Stimulated activated CD4-positive, alpha-beta T cell treated with anti-CD3 and anti-CD28 coated beads, Interleukin-1b, Interleukin-23, amount 100 ng/mL, for 48 hours (primary cell): Measurements from ENCODE around the gene MYOM3.

Experiments used
- DNase-seq: peaks from one replicate; pipeline ENCODE4 v3.0.0-alpha.2; 2020

MYOM3 gene

GRCh38 chr1:24138476-24139221 is 26.7 kb upstream of the MYOM3 start:
- no peak for DNase-seq

DNA sequence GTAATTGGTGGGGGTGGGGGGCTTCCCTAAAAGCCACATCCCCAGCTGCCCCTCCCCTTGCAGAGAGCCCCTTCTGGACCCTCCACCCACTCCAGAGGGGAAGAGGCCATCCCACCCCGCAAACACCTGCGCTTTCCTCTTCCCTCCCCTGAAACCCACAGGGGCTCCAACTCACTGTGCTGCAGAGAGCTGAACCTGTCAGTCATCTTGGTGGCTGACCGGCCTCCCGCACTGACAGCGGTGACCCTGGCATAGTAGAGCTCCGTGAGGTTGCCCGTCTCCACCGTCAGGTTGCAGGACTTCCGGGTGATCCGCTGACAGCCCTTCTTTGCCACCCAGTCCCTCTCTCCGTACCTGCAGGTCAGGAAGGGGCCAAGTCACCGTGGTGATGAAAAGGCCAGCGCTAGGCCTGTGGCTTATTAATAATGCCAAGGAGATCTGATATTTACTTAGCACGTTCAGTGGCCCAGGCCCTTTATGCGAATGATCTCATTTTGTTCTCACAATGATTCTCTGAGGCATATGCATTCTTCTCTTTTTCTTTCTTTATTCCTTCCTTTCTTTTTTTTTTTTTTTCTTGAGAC is 25.1 kb upstream of the MYOM3 start:
- DNase-seq, result no peak

- no peak for DNase-seq
Measured at GRCh38 chr1:24134376-24134775, 22.4 kb upstream of the MYOM3 start.

DNA sequence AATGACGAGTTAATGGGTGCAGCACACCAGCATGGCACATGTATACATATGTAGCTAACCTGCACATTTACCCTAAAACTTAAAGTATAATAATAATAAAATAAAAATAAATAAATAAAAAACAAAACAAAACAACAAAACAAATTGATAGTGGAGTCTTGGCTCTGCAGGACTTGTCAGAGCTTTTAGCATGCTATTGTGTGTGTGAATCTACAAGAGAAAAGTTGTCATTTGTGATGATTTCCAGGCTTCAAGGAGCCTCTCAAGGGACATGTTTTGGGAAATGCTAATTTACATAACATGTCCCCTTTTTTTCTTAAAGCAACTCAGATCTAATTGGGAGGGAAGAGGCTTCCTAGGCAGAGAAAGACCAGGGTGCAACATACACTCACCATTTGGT is 21.9 kb upstream of the MYOM3 start:
- DNase-seq, result no peak

- no peak for DNase-seq
Measured at GRCh38 chr1:24130385-24130784, 18.4 kb upstream of the MYOM3 start.

- DNase-seq, result no peak
Measured at GRCh38 chr1:24127801-24128363, 15.9 kb upstream of the MYOM3 start.

DNA sequence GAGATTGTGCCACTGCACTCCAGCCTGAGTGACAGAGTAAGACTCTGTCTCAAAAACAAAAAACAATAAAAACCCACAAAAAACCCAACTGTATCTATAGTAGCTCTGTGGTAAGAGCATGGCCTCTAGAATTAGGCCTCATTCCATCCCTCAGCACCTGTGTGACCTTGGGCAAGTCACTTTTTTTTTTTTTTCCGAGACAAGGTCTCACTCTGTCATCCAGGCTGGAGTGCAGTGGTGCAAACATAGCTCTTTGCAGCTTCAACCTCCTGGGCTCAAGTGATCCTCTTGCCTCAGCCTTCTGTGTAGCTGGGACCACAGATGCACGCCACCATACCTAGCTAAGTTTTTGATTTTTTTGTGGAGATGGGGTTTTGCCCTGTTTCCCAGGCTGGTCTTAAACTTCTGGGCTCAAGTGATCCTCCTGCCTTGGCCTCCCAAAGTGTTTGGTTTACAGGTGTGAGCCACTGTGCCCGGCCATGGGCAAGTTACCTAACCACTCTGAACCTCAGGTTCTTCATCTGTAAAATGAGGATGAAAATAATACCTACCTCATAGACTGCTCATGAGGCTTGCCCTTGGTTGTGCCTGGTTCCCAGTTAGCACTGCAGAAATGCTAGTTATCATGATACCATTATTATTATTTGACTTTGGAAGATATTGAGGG is 15.3 kb upstream of the MYOM3 start:
- no peak for DNase-seq

DNA sequence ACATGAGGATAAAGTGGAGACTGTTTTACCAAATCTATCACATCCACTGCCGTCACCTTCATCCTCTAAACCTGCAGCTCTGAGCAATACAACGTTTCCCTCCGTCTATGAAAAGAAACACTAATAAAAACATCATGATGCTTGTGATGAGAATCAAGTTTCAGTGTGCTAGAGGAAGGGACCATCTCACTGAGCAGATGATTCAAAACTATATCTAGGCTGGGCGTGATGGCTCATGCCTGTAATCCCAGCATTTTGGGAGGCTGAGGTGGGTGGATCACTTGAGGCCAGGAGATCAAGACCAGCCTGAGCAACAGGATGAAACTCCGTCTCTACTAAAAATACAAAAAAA is 14.7 kb upstream of the MYOM3 start:
- no peak for DNase-seq

- DNase-seq, result peak; percentile 16
Measured at GRCh38 chr1:24126018-24126671, 14.2 kb upstream of the MYOM3 start.

DNA sequence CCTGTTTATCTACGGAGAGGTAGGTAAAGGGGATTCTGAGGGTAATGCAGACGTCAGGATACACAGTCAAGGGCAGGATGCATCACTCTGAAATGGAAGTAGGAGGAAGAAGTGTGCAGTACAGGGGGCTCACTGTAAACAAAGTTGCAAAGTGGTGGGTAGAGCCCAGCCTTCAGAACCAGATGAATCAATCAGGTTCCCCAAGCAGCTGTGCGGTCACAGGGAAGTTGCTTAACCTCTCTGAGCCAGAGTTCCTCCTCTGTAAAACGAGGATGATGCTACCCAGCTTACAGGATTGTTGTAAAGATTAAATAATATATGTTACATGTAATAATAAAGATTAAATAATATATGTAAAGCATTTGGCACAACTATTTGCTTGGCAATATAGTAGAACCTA is 13.5 kb upstream of the MYOM3 start:
- DNase-seq, result no peak

- DNase-seq, result no peak
Measured at GRCh38 chr1:24124980-24125379, 13.0 kb upstream of the MYOM3 start.

- no peak for DNase-seq
Measured at GRCh38 chr1:24123611-24124010, 11.7 kb upstream of the MYOM3 start.

- DNase-seq, result no peak
Measured at GRCh38 chr1:24122776-24123175, 10.8 kb upstream of the MYOM3 start.

GRCh38 chr1:24121406-24121805 is 9.5 kb upstream of the MYOM3 start:
- no peak for DNase-seq

DNA sequence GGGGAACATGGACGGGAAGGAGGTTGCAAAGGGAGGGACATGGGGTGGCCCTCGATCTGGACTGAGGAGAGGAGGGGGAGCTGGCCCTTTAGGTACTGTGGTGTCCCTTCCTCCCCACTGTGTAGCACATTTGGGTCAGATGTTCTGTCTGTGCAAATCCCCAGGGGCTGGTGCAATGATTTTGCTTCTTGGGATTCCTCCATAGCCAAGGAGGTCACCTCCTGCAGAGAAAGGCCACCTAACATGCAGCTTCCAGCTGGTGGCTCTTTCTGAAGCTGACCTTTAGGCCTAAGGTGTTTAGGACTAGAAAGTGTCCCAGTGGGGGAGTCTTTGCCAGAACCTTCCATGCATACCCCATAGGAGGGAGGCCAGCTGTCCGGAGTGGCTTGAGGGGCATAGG is 9.0 kb upstream of the MYOM3 start:
- no peak for DNase-seq

- DNase-seq, result no peak
Measured at GRCh38 chr1:24119859-24120756, 8.2 kb upstream of the MYOM3 start.

DNA sequence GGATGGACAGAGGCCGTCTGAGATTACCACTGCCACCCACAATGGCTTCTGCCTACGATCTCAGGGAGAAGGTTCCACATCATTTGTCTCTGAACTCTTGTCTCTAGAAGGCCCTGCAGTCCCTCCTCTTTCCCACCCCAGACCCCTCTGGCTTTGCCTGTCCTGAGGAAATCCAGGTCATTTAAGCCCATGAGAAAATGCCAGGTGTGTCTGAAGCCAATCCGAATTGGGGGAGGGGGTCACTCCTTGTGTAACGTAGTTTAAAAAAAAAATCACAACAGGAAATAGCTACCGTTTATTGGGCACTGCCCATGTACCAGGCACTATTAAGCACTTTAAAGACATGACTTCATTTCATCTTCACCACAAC is 7.5 kb upstream of the MYOM3 start:
- DNase-seq, result no peak

DNA sequence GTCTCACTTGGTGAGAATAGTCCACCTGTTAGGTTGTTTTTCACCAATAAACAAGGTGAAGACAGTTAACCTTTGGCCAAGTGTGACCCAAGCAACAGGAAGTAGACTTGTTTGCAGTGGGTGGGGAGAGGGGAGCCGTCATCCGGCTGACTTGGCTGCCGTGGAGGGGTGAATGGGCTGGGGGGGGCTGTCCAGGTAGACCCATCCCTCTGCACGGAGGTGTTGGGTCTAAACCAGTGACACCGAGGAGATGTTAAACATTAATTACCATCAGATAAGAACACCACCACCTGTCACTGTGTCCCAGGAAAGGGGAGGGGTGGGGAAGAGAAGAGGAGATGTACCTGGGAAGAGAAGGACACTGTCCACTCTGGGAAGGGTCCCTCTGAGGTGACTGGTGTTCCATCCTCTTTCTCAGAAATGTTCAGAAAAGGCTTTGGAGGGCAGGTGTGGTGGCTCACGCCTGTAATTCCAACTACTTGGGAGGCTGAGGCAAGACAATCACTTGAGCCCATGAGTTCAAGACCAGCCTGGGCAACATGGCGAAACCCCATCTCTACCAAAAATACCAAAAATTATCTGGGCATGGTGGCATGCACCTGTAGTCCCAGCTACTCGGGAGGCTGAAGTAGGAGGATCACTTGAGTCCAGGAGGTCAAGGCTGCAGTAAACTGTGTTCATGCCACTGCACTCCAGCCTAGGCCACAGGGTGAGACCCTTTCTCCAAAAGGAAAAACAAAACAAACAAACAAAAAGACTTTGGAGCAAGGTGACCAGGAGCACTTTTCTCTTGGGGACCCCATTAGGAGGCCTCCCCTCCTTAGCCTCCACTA is 6.7 kb upstream of the MYOM3 start:
- DNase-seq, result no peak

DNA sequence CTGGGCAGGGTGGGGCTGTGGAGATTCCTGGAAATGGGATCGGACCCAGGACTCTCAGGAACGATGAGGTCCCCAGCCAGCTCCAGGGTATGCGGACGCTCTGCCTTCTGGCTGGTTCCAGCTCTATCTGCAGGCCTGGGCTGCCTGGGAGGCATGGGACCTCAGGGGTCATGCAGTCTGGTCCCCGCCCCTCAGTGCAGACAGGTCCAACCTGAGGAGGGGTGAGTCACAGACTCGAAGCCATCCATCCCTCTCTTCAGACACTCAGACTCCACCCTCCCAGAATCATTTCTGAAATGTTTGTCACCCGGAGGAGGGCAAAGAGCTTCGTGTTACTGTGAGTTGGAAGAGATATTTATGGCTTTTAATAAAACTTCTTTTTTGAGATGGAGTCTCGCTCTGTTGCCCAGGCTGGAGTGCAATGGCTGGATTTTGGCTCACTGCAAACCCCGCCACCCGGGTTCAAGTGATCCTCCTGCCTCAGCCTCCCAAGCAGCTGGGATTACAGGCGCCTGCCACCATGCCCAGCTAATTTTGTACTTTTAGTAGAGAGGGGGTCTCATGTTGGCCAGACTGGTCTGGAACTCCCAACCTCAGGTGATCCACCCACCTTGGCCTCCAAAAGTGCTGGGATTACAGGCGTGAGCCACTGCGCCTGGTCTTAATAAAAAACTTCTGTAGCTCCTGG is 5.9 kb upstream of the MYOM3 start:
- DNase-seq, result no peak

DNA sequence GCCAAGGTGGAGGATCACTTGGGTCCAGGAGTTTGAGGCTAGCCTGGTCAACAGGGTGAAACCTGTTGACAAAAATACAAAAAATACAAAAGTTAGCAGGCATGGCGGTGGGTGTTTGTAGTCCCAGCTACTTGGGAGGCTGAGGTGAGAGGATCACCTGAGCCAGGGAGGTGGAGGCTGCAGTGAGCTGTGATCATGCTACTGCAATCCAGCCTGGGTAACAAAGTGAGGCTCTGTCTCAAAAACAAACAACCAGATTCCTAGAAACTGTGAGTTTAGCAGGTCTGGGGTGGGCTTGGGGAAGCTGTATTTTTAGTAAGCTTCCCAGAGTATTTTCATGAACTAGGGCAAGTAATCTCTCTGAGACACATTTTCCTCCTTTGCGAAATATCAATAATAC is 5.2 kb upstream of the MYOM3 start:
- DNase-seq, result no peak

- DNase-seq, result no peak
Measured at GRCh38 chr1:24114753-24115152, 2.8 kb upstream of the MYOM3 start.
